Activated T-helper 1 cell treated with Interleukin-2 at 50 U/mL for 16 hours (primary cell): ENCODE results near the gene SLMAP.

Source experiments
- DNase-seq: peaks from one replicate; pipeline ENCODE4 v3.0.0-alpha.2; 2020; ENCODE audit warnings: low read depth

Gene SLMAP

GRCh38 chr3:57943525-57944495 lies 187.7 kb downstream of the SLMAP start:
- DNase-seq, result no peak

- no peak for DNase-seq
Observed at GRCh38 chr3:57946970-57947381, 190.9 kb downstream of the SLMAP start.

- DNase-seq, result no peak
Observed at GRCh38 chr3:57948080-57948671, 192.1 kb downstream of the SLMAP start.

- DNase-seq, result no peak
Observed at GRCh38 chr3:57948781-57949242, 192.7 kb downstream of the SLMAP start.

- DNase-seq, result no peak
Observed at GRCh38 chr3:57949344-57949743, 193.2 kb downstream of the SLMAP start.

- no peak for DNase-seq
Observed at GRCh38 chr3:57949785-57950615, 193.9 kb downstream of the SLMAP start.

- no peak for DNase-seq
Observed at GRCh38 chr3:57951066-57951882, 195.2 kb downstream of the SLMAP start.

- DNase-seq, result no peak
Observed at GRCh38 chr3:57952208-57952631, 196.1 kb downstream of the SLMAP start.

- no peak for DNase-seq
Observed at GRCh38 chr3:57952651-57953050, 196.5 kb downstream of the SLMAP start.

GRCh38 chr3:57953576-57953975 lies 197.5 kb downstream of the SLMAP start:
- no peak for DNase-seq

GRCh38 chr3:57956119-57956832 lies 200.2 kb downstream of the SLMAP start:
- no peak for DNase-seq

- no peak for DNase-seq
Observed at GRCh38 chr3:57956833-57957174, 200.7 kb downstream of the SLMAP start.

- DNase-seq, result no peak
Observed at GRCh38 chr3:57957824-57958223, 201.7 kb downstream of the SLMAP start.

GRCh38 chr3:57958642-57959422 lies 202.7 kb downstream of the SLMAP start:
- DNase-seq, result no peak

GRCh38 chr3:57959423-57960173 lies 203.5 kb downstream of the SLMAP start:
- no peak for DNase-seq

- no peak for DNase-seq
Observed at GRCh38 chr3:57960174-57960505, 204.0 kb downstream of the SLMAP start.

GRCh38 chr3:57961177-57961827 lies 205.2 kb downstream of the SLMAP start:
- DNase-seq, result no peak

- no peak for DNase-seq
Observed at GRCh38 chr3:57961828-57962447, 205.8 kb downstream of the SLMAP start.

- DNase-seq, result no peak
Observed at GRCh38 chr3:57962448-57962834, 206.3 kb downstream of the SLMAP start.
